Measurements from ENCODE around the gene HEBP2. TPM values are rescaled to one million over a fixed set of nuclear protein-coding genes. Genes with fewer than 3 reads are reported as not detected.

HEBP2 gene
- total RNA-seq, 1 experiment from 2014 or later = 40.9 TPM

DNA sequence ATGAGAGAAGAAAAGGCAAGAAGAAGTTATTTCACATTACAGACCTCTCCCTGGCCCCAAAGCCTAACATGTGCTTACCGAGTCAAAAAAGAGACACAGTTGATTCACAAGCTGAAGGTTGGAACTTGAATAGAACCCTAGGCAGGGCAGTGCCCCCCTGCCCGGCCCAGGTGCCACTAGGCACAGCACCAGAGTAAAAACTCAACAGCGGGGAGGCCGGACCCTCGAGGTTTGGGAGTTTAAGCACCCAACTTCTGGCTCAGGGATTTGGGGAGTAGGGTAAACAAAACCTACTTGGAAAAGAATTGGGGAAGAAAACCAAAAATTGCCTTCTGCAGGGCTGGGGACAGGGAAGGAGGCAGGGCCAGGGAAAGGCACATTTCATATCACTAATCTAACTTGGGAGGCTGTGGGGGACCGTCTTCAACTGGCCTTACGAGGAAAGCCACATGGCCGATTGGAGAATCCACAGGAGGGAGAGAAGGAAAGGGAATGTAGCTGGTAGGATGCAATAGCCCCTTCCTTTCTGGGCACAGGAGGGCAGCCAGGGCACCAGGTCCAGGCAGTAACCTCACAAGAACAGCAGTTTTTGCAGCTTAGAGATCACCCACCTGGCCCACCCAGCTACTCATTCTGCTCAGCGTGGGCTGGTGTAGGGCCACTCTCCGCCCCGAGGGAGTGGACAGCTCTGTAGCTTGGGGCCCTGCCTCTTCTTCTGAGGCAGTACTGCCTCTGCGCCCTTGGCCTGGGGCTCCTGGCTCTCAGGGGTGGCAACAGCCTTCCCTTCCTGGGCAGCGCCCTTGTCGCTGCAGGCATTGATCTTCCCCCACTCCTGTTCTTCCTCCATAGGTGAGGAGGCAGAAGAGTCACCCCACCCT, 1.8 kb upstream of the HEBP2 start:
- DNase-seq (ENCODE audit: low spot score) = no peak
- H3K9me3 Mint-ChIP-seq = no peaks in the 10 kb centered on the region
- H3K4me3 Mint-ChIP-seq = peak overlapping the region; percentile 25; the same call in 1 of the 2 replicates
- H3K27me3 Mint-ChIP-seq (ENCODE audit: low read depth) = peaks cover 6% of the 10 kb centered on the region
- peaks cover 17% of the 10 kb centered on the region for H3K4me1 Mint-ChIP-seq
- ChIA-PET CTCF (interaction anchor here (0.6 to 3.8 kb wide), 5 partner anchors 14 to 287 kb away, joined by 3 to 33 read pairs (median 4); no protein-coding TSS in a partner anchor), POLR2A (interaction anchor here (0.6 kb wide), 1 partner anchor 98 kb away, joined by 6 read pairs; no protein-coding TSS in a partner anchor)
- no peak for ATAC-seq
- no peak for TF ChIP-seq ZNF423 (CRISPR knock-in tag; IDR thresholded peaks at IDR 0.05)
- TF ChIP-seq IRF2 (CRISPR knock-in tag; IDR thresholded peaks at IDR 0.05; ENCODE audit: borderline replicate concordance, low read depth) = no peak
- no peak for TF ChIP-seq CTCF (IDR thresholded peaks at IDR 0.05)
- no peak for TF ChIP-seq HMGA2 (CRISPR knock-in tag; IDR thresholded peaks at IDR 0.05)
- TF ChIP-seq SP1 (CRISPR knock-in tag; conservative IDR thresholded peaks at IDR 0.05) = no peak
- no peak for TF ChIP-seq FOXP1 (CRISPR knock-in tag; IDR thresholded peaks at IDR 0.05; ENCODE audit: borderline replicate concordance)
- TF ChIP-seq, protein P1, sequence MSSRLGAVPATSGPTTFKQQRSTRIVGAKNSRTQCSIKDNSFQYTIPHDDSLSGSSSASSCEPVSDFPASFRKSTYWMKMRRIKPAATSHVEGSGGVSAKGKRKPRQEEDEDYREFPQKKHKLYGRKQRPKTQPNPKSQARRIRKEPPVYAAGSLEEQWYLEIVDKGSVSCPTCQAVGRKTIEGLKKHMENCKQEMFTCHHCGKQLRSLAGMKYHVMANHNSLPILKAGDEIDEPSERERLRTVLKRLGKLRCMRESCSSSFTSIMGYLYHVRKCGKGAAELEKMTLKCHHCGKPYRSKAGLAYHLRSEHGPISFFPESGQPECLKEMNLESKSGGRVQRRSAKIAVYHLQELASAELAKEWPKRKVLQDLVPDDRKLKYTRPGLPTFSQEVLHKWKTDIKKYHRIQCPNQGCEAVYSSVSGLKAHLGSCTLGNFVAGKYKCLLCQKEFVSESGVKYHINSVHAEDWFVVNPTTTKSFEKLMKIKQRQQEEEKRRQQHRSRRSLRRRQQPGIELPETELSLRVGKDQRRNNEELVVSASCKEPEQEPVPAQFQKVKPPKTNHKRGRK (CRISPR knock-in tag; IDR thresholded peaks at IDR 0.05; ENCODE audit: borderline replicate concordance) = no peak
- TF ChIP-seq, protein P2, sequence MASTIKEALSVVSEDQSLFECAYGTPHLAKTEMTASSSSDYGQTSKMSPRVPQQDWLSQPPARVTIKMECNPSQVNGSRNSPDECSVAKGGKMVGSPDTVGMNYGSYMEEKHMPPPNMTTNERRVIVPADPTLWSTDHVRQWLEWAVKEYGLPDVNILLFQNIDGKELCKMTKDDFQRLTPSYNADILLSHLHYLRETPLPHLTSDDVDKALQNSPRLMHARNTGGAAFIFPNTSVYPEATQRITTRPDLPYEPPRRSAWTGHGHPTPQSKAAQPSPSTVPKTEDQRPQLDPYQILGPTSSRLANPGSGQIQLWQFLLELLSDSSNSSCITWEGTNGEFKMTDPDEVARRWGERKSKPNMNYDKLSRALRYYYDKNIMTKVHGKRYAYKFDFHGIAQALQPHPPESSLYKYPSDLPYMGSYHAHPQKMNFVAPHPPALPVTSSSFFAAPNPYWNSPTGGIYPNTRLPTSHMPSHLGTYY (CRISPR knock-in tag; IDR thresholded peaks at IDR 0.05) = no peak
- no peak for TF ChIP-seq MXD4 (CRISPR knock-in tag; IDR thresholded peaks at IDR 0.05; ENCODE audit: borderline replicate concordance)
- TF ChIP-seq MAX (CRISPR knock-in tag; IDR thresholded peaks at IDR 0.05) = no peak
- TF ChIP-seq ESRRA (CRISPR knock-in tag; IDR thresholded peaks at IDR 0.05; ENCODE audit: borderline replicate concordance) = no peak
- no peak for TF ChIP-seq ZNF219 (CRISPR knock-in tag; IDR thresholded peaks at IDR 0.05; ENCODE audit: borderline replicate concordance)
- TF ChIP-seq, protein P3, sequence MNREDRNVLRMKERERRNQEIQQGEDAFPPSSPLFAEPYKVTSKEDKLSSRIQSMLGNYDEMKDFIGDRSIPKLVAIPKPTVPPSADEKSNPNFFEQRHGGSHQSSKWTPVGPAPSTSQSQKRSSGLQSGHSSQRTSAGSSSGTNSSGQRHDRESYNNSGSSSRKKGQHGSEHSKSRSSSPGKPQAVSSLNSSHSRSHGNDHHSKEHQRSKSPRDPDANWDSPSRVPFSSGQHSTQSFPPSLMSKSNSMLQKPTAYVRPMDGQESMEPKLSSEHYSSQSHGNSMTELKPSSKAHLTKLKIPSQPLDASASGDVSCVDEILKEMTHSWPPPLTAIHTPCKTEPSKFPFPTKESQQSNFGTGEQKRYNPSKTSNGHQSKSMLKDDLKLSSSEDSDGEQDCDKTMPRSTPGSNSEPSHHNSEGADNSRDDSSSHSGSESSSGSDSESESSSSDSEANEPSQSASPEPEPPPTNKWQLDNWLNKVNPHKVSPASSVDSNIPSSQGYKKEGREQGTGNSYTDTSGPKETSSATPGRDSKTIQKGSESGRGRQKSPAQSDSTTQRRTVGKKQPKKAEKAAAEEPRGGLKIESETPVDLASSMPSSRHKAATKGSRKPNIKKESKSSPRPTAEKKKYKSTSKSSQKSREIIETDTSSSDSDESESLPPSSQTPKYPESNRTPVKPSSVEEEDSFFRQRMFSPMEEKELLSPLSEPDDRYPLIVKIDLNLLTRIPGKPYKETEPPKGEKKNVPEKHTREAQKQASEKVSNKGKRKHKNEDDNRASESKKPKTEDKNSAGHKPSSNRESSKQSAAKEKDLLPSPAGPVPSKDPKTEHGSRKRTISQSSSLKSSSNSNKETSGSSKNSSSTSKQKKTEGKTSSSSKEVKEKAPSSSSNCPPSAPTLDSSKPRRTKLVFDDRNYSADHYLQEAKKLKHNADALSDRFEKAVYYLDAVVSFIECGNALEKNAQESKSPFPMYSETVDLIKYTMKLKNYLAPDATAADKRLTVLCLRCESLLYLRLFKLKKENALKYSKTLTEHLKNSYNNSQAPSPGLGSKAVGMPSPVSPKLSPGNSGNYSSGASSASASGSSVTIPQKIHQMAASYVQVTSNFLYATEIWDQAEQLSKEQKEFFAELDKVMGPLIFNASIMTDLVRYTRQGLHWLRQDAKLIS (CRISPR knock-in tag; IDR thresholded peaks at IDR 0.05; ENCODE audit: borderline replicate concordance) = no peak
- TF ChIP-seq, protein P4, sequence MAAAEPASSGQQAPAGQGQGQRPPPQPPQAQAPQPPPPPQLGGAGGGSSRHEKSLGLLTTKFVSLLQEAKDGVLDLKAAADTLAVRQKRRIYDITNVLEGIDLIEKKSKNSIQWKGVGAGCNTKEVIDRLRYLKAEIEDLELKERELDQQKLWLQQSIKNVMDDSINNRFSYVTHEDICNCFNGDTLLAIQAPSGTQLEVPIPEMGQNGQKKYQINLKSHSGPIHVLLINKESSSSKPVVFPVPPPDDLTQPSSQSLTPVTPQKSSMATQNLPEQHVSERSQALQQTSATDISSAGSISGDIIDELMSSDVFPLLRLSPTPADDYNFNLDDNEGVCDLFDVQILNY (CRISPR knock-in tag; IDR thresholded peaks at IDR 0.05) = no peak
- TF ChIP-seq ZNF416 (CRISPR knock-in tag; IDR thresholded peaks at IDR 0.05) = no peak
- no peak for TF ChIP-seq ZNF232 (CRISPR knock-in tag; IDR thresholded peaks at IDR 0.05)
- no peak for TF ChIP-seq FOXK1 (CRISPR knock-in tag; IDR thresholded peaks at IDR 0.05)
- TF ChIP-seq JAZF1 (CRISPR knock-in tag; IDR thresholded peaks at IDR 0.05) = no peak
- H3K27ac Mint-ChIP-seq = no peak overlapping the region
- H3K36me3 Mint-ChIP-seq = peaks cover 8% of the 10 kb centered on the region

All from WTC11 (cell line).